K562 (cell line): ENCODE measurements around the gene CPNE9. TPM values are rescaled to one million over a fixed set of nuclear protein-coding genes. Genes with fewer than 3 reads are reported as not detected.

Experiments
- ATAC-seq: fragments of 200-7000 bp; cut with Tn5 transposase; 3 replicates; pipeline ENCODE4 v1.9.1; 2020; ENCODE audit warnings: moderate library complexity
- BruUV-seq: library from RNA; stranded (reverse); fragments of 400-500 nt; replicated peaks from 2 replicates; lab custom pipeline; 2021; lab: Mats Ljungman, UMichigan
- CTCF ChIA-PET: fragments of 300-600 bp; formaldehyde crosslinking; extraction: SDS; loops from one replicate; lab custom pipeline; 2021; ENCODE audit warnings: low intra/inter-chr PET ratio; lab: Yijun Ruan, JAX
- POLR2A ChIA-PET: fragments of 300-600, 350-650 bp; sonication (Branson Sonifier 250); formaldehyde crosslinking; extraction: SDS; loops from one replicate; lab custom pipeline; 2021; ENCODE audit warnings: antibody characterized with exemption, inconsistent platforms; lab: Yijun Ruan, JAX
- DNase-seq, 4 experiments: peaks; one replicate each; pipeline versions ENCODE4 v3.0.0 to v3.0.0-alpha.2; 2011 to 2018; ENCODE audit warnings: low spot score in 3 of 4, mixed read lengths in 3 of 4; ENCODE audit errors: extremely low read depth in 1 of 4
- FAIRE-seq: peaks from 2 replicates; lab custom pipeline; 2011; peaks lifted over from hg19 to GRCh38; lab: Jason Lieb, UNC
- H2AFZ ChIP-seq: 2 replicates; pipeline ENCODE4 v1.6.0; 2011; ENCODE audit warnings: low read depth, low read length, control low read depth, inconsistent platforms
- H3K27ac ChIP-seq: fragments of 200-600 bp; 3 replicates; pipeline ENCODE4 v1.8.0; 2011; ENCODE audit warnings: low read depth, mild to moderate bottlenecking, control low read depth, inconsistent platforms, low read length, moderate library complexity, mixed read lengths; ENCODE audit errors: extremely low read depth
- H3K27me3 ChIP-seq, 2 experiments: fragments of 300-600 bp in 1 of 2; 2 replicates in 1 of 2; 3 replicates in 1 of 2; pipeline versions ENCODE4 v1.6.0 to v1.8.0; 2011; ENCODE audit warnings: inconsistent platforms in 2 of 2, low read length in 2 of 2, mild to moderate bottlenecking in 1 of 2, mixed read lengths in 1 of 2, moderate library complexity in 1 of 2; ENCODE audit not compliant: control insufficient read depth in 2 of 2, insufficient read depth in 2 of 2
- H3K36me3 ChIP-seq: fragments of 300-600 bp; 3 replicates; pipeline ENCODE4 v1.8.0; 2011; ENCODE audit warnings: mild to moderate bottlenecking, low read length, inconsistent platforms; ENCODE audit not compliant: control insufficient read depth, insufficient read depth
- H3K4me1 ChIP-seq, 2 experiments: fragments of 200-600 bp in 1 of 2; replicated peaks in 1 of 2; 2 replicates in 1 of 2; 3 replicates in 1 of 2; pipeline versions ENCODE4 v1.5.1 to v1.8.0; 2011; ENCODE audit warnings: inconsistent platforms in 2 of 2, low read length in 2 of 2, mild to moderate bottlenecking in 1 of 2, mixed read lengths in 1 of 2, moderate library complexity in 1 of 2; ENCODE audit not compliant: control insufficient read depth in 2 of 2, insufficient read depth in 2 of 2
- H3K4me2 ChIP-seq: 2 replicates; pipeline ENCODE4 v1.6.1; 2011; ENCODE audit warnings: low read length, control low read depth, inconsistent platforms, mixed read lengths; ENCODE audit not compliant: insufficient read depth
- H3K4me3 ChIP-seq: fragments of 200-600 bp; sonication (generic), shearing (Covaris generic); 2 replicates; pipeline ENCODE4 v1.5.1; 2016; ENCODE audit warnings: control low read depth, inconsistent platforms
- H3K79me2 ChIP-seq: fragments of 200-600 bp; 3 replicates; pipeline ENCODE4 v1.8.0; 2011; ENCODE audit warnings: low read length, inconsistent platforms; ENCODE audit not compliant: control insufficient read depth, insufficient read depth
- H3K9ac ChIP-seq, 2 experiments: 2 replicates each; pipeline versions ENCODE4 v1.6.0 to v1.6.1; 2011; ENCODE audit warnings: low read depth in 2 of 2, low read length in 2 of 2, control low read depth in 1 of 2, inconsistent platforms in 1 of 2, mild to moderate bottlenecking in 1 of 2, mixed read lengths in 1 of 2; ENCODE audit not compliant: insufficient read depth in 1 of 2
- H3K9me1 ChIP-seq: one replicate; pipeline ENCODE4 v1.6.0; 2011; ENCODE audit warnings: inconsistent platforms, mild to moderate bottlenecking, low read length, moderate library complexity; ENCODE audit not compliant: control insufficient read depth, insufficient read depth
- H3K9me3 ChIP-seq: replicated peaks from 2 replicates; pipeline ENCODE4 v1.5.1; 2011; ENCODE audit warnings: low read depth, low read length, inconsistent platforms; ENCODE audit not compliant: control insufficient read depth, insufficient read depth
- H4K20me1 ChIP-seq: replicated peaks from 2 replicates; pipeline ENCODE4 v1.6.1; 2011; ENCODE audit warnings: low read length, inconsistent platforms, mixed read lengths; ENCODE audit not compliant: control insufficient read depth, insufficient read depth
- FOSL1 ChIP-seq: fragments of 200-800 bp; sonication (Bioruptor generic); conservative IDR thresholded peaks from 2 replicates; pipeline ENCODE4 v1.6.1; 2016; ENCODE audit warnings: missing genetic modification characterization, missing compliant biosample characterization
- HDAC8 ChIP-seq: fragments of 450-650 bp; IDR thresholded peaks from 2 replicates; pipeline ENCODE4 v1.6.1; 2016; ENCODE audit warnings: mild to moderate bottlenecking, missing genetic modification characterization, moderate library complexity, missing compliant biosample characterization
- RBM34 ChIP-seq: fragments of 200-400 bp; formaldehyde crosslinking; IDR thresholded peaks from 2 replicates; pipeline ENCODE4 v1.6.1; 2018; ENCODE audit warnings: low read length, borderline replicate concordance; ENCODE audit not compliant: insufficient read depth
- ZNF175 ChIP-seq: fragments of 200-800 bp; sonication (Bioruptor generic); IDR thresholded peaks from 2 replicates; pipeline ENCODE4 v1.6.1; 2016; ENCODE audit warnings: low read depth, mild to moderate bottlenecking, missing genetic modification characterization, missing compliant biosample characterization
- ZNF197 ChIP-seq: fragments of 200-800 bp; sonication (Bioruptor generic); IDR thresholded peaks from 2 replicates; pipeline ENCODE4 v1.6.1; 2016; ENCODE audit warnings: low read depth, missing genetic modification characterization, missing compliant biosample characterization
- ZNF282 ChIP-seq: sonication (generic); formaldehyde crosslinking; IDR thresholded peaks from 2 replicates; pipeline ENCODE4 v1.8.1; 2023; ENCODE audit warnings: missing genetic modification reagents
- ZNF507 ChIP-seq: conservative IDR thresholded peaks from 2 replicates; pipeline ENCODE4 v1.6.1; 2017; ENCODE audit warnings: missing genetic modification characterization, missing compliant biosample characterization
- ZNF584 ChIP-seq: fragments of 200-800 bp; sonication (Bioruptor generic); IDR thresholded peaks from 2 replicates; pipeline ENCODE4 v1.6.1; 2016; ENCODE audit warnings: low read depth, mild to moderate bottlenecking, missing genetic modification characterization, missing compliant biosample characterization
- ZNF79 ChIP-seq: fragments of 250-450 bp; sonication (Bioruptor Pico); IDR thresholded peaks from 2 replicates; pipeline ENCODE4 v1.4.0; 2020; ENCODE audit warnings: low read depth, mild to moderate bottlenecking, moderate library complexity
- WGBS: fragments of 100-300 bp; shearing (Covaris generic); methylation state at CpG from one replicate; pipeline ENCODE4 v1.1.6; 2016; ENCODE audit warnings: low coverage, mixed read lengths; ENCODE audit not compliant: insufficient coverage; ENCODE audit errors: missing lambda C conversion rate; 5-methylcytosine and 5-hydroxymethylcytosine counted together
- in situ Hi-C: fragments of 300-500 bp; cut with MboI; formaldehyde crosslinking; loops from 4 replicates; pipeline ENCODE4 v1.15.0; 2018; ENCODE audit warnings: inconsistent platforms, mixed read lengths
- intact Hi-C: fragments of 100-400 bp; cut with micrococcal nuclease; formaldehyde crosslinking; loops from 2 replicates; pipeline ENCODE4 v1.14.2; 2022
- polyA plus RNA-seq, 8 experiments: library from polyadenylated mRNA; depleted of rRNA in 4 of 8; stranded (reverse) in 5 of 8; unstranded in 3 of 8; fragments of >200 nt; fragmentation: Nextera tagmentation in 2 of 8; fragmentation: Illumina TruSeq in 1 of 8; extraction: Ambion mirVana in 2 of 8; extraction: Trizol in 1 of 8; gene quantifications; 2 replicates each; pipeline versions ENCODE4 v1.2.1 to v1.2.3, GENCODE V29; 2011 to 2014; ENCODE audit warnings: inconsistent platforms in 1 of 8, missing spikeins in 1 of 8
- total RNA-seq, 7 experiments: library from RNA; depleted of rRNA in 6 of 7; stranded (reverse); fragments of >200 nt in 6 of 7; fragmentation: Illumina TruSeq in 2 of 7; extraction: Trizol in 2 of 7; gene quantifications; 2 replicates each; pipeline versions ENCODE4 v1.2.1 to v1.2.3, GENCODE V29; 2011 to 2021; ENCODE audit warnings: low replicate concordance in 1 of 7

Gene CPNE9
- total and polyA plus RNA-seq, 9 of the 15 experiments (the other 6 are each of a cell fraction or from before 2014, with no cell fraction given), result 0.22 to 0.56 (median 0.29) TPM; not detected in 3

- TF ChIP-seq ZNF282 (CRISPR knock-in tag), result no peak
- no peak for TF ChIP-seq ZNF79 (CRISPR knock-in tag)
- peak; percentile 65; the same call in 1 of the 2 replicates for TF ChIP-seq ZNF584
- TF ChIP-seq FOSL1 (tag), result peak; percentile 85
- TF ChIP-seq HDAC8 (tag), result peak; percentile 43; the same call in 1 of the 2 replicates
- TF ChIP-seq ZNF175, result peak; percentile 63; the same call in 1 of the 2 replicates
- TF ChIP-seq ZNF197 (CRISPR knock-in tag), result no peak
- TF ChIP-seq, all 486 proteins: peak for 11
Measured at GRCh38 chr3:9778143-9779074, 74.8 kb downstream of the CPNE9 start (continued).

GRCh38 chr3:9779075-9779593 lies 75.5 kb downstream of the CPNE9 start:
- BruUV-seq, result no TSS peak
- Histone ChIP-seq H3K79me2 (no peaks in the 10 kb centered on the region), H3K27ac (no peak overlapping the region), H3K4me3 (no peak overlapping the region), H2AFZ (no peak overlapping the region), H3K9ac (no peak overlapping the region), H4K20me1 (no peaks in the 10 kb centered on the region), H3K36me3 (peaks cover 37% of the 10 kb centered on the region), H3K27me3 (no peaks in the 10 kb centered on the region), H3K4me1 (peaks cover 12 to 15% of the 10 kb centered on the region in 2 experiments), H3K9me1 (no peaks in the 10 kb centered on the region), H3K4me2 (no peak overlapping the region), H3K9me3 (no peaks in the 10 kb centered on the region)
- 74% methylated on average over 5 of the region's 6 CpGs for WGBS
- FAIRE-seq, result no peak
- no peak for TF ChIP-seq RBM34
- no peak for TF ChIP-seq ZNF282 (CRISPR knock-in tag)
- TF ChIP-seq ZNF507 (tag), result no peak
- no peak; the same call in 2 of the 3 replicates for ATAC-seq
- in situ Hi-C loops (no loop called here), intact Hi-C loops (no loop called here)
- CTCF ChIA-PET, result no interaction called here
- DNase-seq, result no peak
- POLR2A ChIA-PET, result interaction anchor here (0.7 to 1.4 kb wide), 2 partner anchors 14 to 44 kb away, joined by 3 to 5 read pairs; partner anchors contain the start of gene ARPC4

Other genes starting within 250 kb of the CPNE9 start
Only the 7 nearest of the 15 such genes appear.
- 32.4 and 35.3 TPM in 2 replicates for gene MTMR14, start 54.3 kb upstream of the CPNE9 start, total RNA-seq (2014; rRNA removed)
- gene MTMR14, start 54.3 kb upstream of the CPNE9 start, total RNA-seq (2014; rRNA removed; fragmentation: Illumina TruSeq; extraction: Trizol), result 28.5 and 30.4 TPM in 2 replicates
- gene MTMR14, start 54.3 kb upstream of the CPNE9 start, total RNA-seq (2015; rRNA removed; fragmentation: Illumina TruSeq; extraction: Trizol), result 32.0 and 33.3 TPM in 2 replicates
- gene MTMR14, start 54.3 kb upstream of the CPNE9 start, total RNA-seq (2021), result 40.6 and 44.9 TPM in 2 replicates
- gene MTMR14, start 54.3 kb upstream of the CPNE9 start, polyA plus RNA-seq (2011; rRNA removed), result 47.8 and 50.6 TPM in 2 replicates
- 40.3 and 44.4 TPM in 2 replicates for gene MTMR14, start 54.3 kb upstream of the CPNE9 start, polyA plus RNA-seq (2014; fragmentation: Illumina TruSeq; extraction: Trizol)
- gene MTMR14, start 54.3 kb upstream of the CPNE9 start, polyA plus RNA-seq (2014; fragmentation: Nextera tagmentation; extraction: Ambion mirVana), result 1 to 10 TPM; 8.2 to 9.9 TPM
- gene MTMR14, start 54.3 kb upstream of the CPNE9 start, polyA plus RNA-seq (2014; rRNA removed), result 37.6 and 37.8 TPM in 2 replicates
- 29.9 and 38.9 TPM in 2 replicates for gene BRPF1, start 27.9 kb downstream of the CPNE9 start, total RNA-seq (2014; rRNA removed)
- 12.6 and 13.5 TPM in 2 replicates for gene BRPF1, start 27.9 kb downstream of the CPNE9 start, total RNA-seq (2014; rRNA removed; fragmentation: Illumina TruSeq; extraction: Trizol)
- 23.5 and 25.5 TPM in 2 replicates for gene BRPF1, start 27.9 kb downstream of the CPNE9 start, total RNA-seq (2015; rRNA removed; fragmentation: Illumina TruSeq; extraction: Trizol)
- 40.2 and 40.6 TPM in 2 replicates for gene BRPF1, start 27.9 kb downstream of the CPNE9 start, total RNA-seq (2021)
- gene BRPF1, start 27.9 kb downstream of the CPNE9 start, polyA plus RNA-seq (2011; rRNA removed), result 12.7 and 16.6 TPM in 2 replicates
- gene BRPF1, start 27.9 kb downstream of the CPNE9 start, polyA plus RNA-seq (2014; fragmentation: Illumina TruSeq; extraction: Trizol), result 26.7 and 30.5 TPM in 2 replicates
- 1 to 10 TPM; 1.1 to 1.4 TPM for gene BRPF1, start 27.9 kb downstream of the CPNE9 start, polyA plus RNA-seq (2014; fragmentation: Nextera tagmentation; extraction: Ambion mirVana)
- 26.0 and 32.8 TPM in 2 replicates for gene BRPF1, start 27.9 kb downstream of the CPNE9 start, polyA plus RNA-seq (2014; rRNA removed)
- 27.6 and 39.3 TPM in 2 replicates for gene OGG1, start 46.1 kb downstream of the CPNE9 start, total RNA-seq (2014; rRNA removed)
- gene OGG1, start 46.1 kb downstream of the CPNE9 start, total RNA-seq (2014; rRNA removed; fragmentation: Illumina TruSeq; extraction: Trizol), result 14.6 and 18.2 TPM in 2 replicates
- gene OGG1, start 46.1 kb downstream of the CPNE9 start, total RNA-seq (2015; rRNA removed; fragmentation: Illumina TruSeq; extraction: Trizol), result 26.4 and 27.5 TPM in 2 replicates
- gene OGG1, start 46.1 kb downstream of the CPNE9 start, total RNA-seq (2021), result 23.6 and 25.7 TPM in 2 replicates
- gene OGG1, start 46.1 kb downstream of the CPNE9 start, polyA plus RNA-seq (2011; rRNA removed), result 26.6 and 31.0 TPM in 2 replicates
- 32.3 and 33.0 TPM in 2 replicates for gene OGG1, start 46.1 kb downstream of the CPNE9 start, polyA plus RNA-seq (2014; fragmentation: Illumina TruSeq; extraction: Trizol)
- 10 to 100 TPM in 1 of 2 experiments, 1 to 10 TPM in 1; 6.6 to 12.0 TPM for gene OGG1, start 46.1 kb downstream of the CPNE9 start, polyA plus RNA-seq (2014; fragmentation: Nextera tagmentation; extraction: Ambion mirVana)
- gene OGG1, start 46.1 kb downstream of the CPNE9 start, polyA plus RNA-seq (2014; rRNA removed), result 24.4 and 26.5 TPM in 2 replicates
- gene CAMK1, start 66.1 kb downstream of the CPNE9 start, total RNA-seq (2014; rRNA removed), result 10.7 and 13.9 TPM in 2 replicates
- 4.4 and 4.7 TPM in 2 replicates for gene CAMK1, start 66.1 kb downstream of the CPNE9 start, total RNA-seq (2014; rRNA removed; fragmentation: Illumina TruSeq; extraction: Trizol)
- 6.1 and 6.6 TPM in 2 replicates for gene CAMK1, start 66.1 kb downstream of the CPNE9 start, total RNA-seq (2015; rRNA removed; fragmentation: Illumina TruSeq; extraction: Trizol)
- gene CAMK1, start 66.1 kb downstream of the CPNE9 start, total RNA-seq (2021), result 5.2 and 6.2 TPM in 2 replicates
- gene CAMK1, start 66.1 kb downstream of the CPNE9 start, polyA plus RNA-seq (2011; rRNA removed), result 7.3 and 8.4 TPM in 2 replicates
- gene CAMK1, start 66.1 kb downstream of the CPNE9 start, polyA plus RNA-seq (2014; fragmentation: Illumina TruSeq; extraction: Trizol), result 6.0 and 6.2 TPM in 2 replicates
- under 1 TPM; 0.23 to 0.39 TPM for gene CAMK1, start 66.1 kb downstream of the CPNE9 start, polyA plus RNA-seq (2014; fragmentation: Nextera tagmentation; extraction: Ambion mirVana)
- 7.7 and 10.6 TPM in 2 replicates for gene CAMK1, start 66.1 kb downstream of the CPNE9 start, polyA plus RNA-seq (2014; rRNA removed)
- 110 and 136 TPM in 2 replicates for gene TADA3, start 88.6 kb downstream of the CPNE9 start, total RNA-seq (2014; rRNA removed)
- 32.7 and 40.6 TPM in 2 replicates for gene TADA3, start 88.6 kb downstream of the CPNE9 start, total RNA-seq (2014; rRNA removed; fragmentation: Illumina TruSeq; extraction: Trizol)
- gene TADA3, start 88.6 kb downstream of the CPNE9 start, total RNA-seq (2015; rRNA removed; fragmentation: Illumina TruSeq; extraction: Trizol), result 74.5 and 74.8 TPM in 2 replicates
- gene TADA3, start 88.6 kb downstream of the CPNE9 start, total RNA-seq (2021), result 85.8 and 89.7 TPM in 2 replicates
- 60.6 and 62.8 TPM in 2 replicates for gene TADA3, start 88.6 kb downstream of the CPNE9 start, polyA plus RNA-seq (2011; rRNA removed)
- 97.8 and 103 TPM in 2 replicates for gene TADA3, start 88.6 kb downstream of the CPNE9 start, polyA plus RNA-seq (2014; fragmentation: Illumina TruSeq; extraction: Trizol)
- 1 to 10 TPM; 4.1 to 6.3 TPM for gene TADA3, start 88.6 kb downstream of the CPNE9 start, polyA plus RNA-seq (2014; fragmentation: Nextera tagmentation; extraction: Ambion mirVana)
- 91.6 and 94.0 TPM in 2 replicates for gene TADA3, start 88.6 kb downstream of the CPNE9 start, polyA plus RNA-seq (2014; rRNA removed)
- 138 and 139 TPM in 2 replicates for gene ARPC4, start 89.2 kb downstream of the CPNE9 start, total RNA-seq (2014; rRNA removed)
- gene ARPC4, start 89.2 kb downstream of the CPNE9 start, total RNA-seq (2014; rRNA removed; fragmentation: Illumina TruSeq; extraction: Trizol), result 132 and 143 TPM in 2 replicates
- 118 and 131 TPM in 2 replicates for gene ARPC4, start 89.2 kb downstream of the CPNE9 start, total RNA-seq (2015; rRNA removed; fragmentation: Illumina TruSeq; extraction: Trizol)
- gene ARPC4, start 89.2 kb downstream of the CPNE9 start, total RNA-seq (2021), result 153 and 154 TPM in 2 replicates
- 60.3 and 106 TPM in 2 replicates for gene ARPC4, start 89.2 kb downstream of the CPNE9 start, polyA plus RNA-seq (2011; rRNA removed)
- 119 and 128 TPM in 2 replicates for gene ARPC4, start 89.2 kb downstream of the CPNE9 start, polyA plus RNA-seq (2014; fragmentation: Illumina TruSeq; extraction: Trizol)
- 10 to 100 TPM; 20.1 to 28.1 TPM for gene ARPC4, start 89.2 kb downstream of the CPNE9 start, polyA plus RNA-seq (2014; fragmentation: Nextera tagmentation; extraction: Ambion mirVana)
- 112 and 129 TPM in 2 replicates for gene ARPC4, start 89.2 kb downstream of the CPNE9 start, polyA plus RNA-seq (2014; rRNA removed)
- gene TTLL3, start 106.4 kb downstream of the CPNE9 start, total RNA-seq (2014; rRNA removed), result 30.7 and 34.0 TPM in 2 replicates
- 28.7 and 33.0 TPM in 2 replicates for gene TTLL3, start 106.4 kb downstream of the CPNE9 start, total RNA-seq (2014; rRNA removed; fragmentation: Illumina TruSeq; extraction: Trizol)
- 31.6 and 33.2 TPM in 2 replicates for gene TTLL3, start 106.4 kb downstream of the CPNE9 start, total RNA-seq (2015; rRNA removed; fragmentation: Illumina TruSeq; extraction: Trizol)
- gene TTLL3, start 106.4 kb downstream of the CPNE9 start, total RNA-seq (2021), result 53.7 and 63.6 TPM in 2 replicates
- gene TTLL3, start 106.4 kb downstream of the CPNE9 start, polyA plus RNA-seq (2011; rRNA removed), result 95.8 and 120 TPM in 2 replicates
- gene TTLL3, start 106.4 kb downstream of the CPNE9 start, polyA plus RNA-seq (2014; fragmentation: Illumina TruSeq; extraction: Trizol), result 53.8 and 60.9 TPM in 2 replicates
- gene TTLL3, start 106.4 kb downstream of the CPNE9 start, polyA plus RNA-seq (2014; fragmentation: Nextera tagmentation; extraction: Ambion mirVana), result 10 to 100 TPM in 1 of 2 experiments, 1 to 10 TPM in 1; 8.9 to 11.6 TPM
- gene TTLL3, start 106.4 kb downstream of the CPNE9 start, polyA plus RNA-seq (2014; rRNA removed), result 72.7 and 106 TPM in 2 replicates